HepG2 (cell line): ENCODE measurements around the gene RARRES1. TPM values are rescaled to one million over a fixed set of nuclear protein-coding genes. Genes with fewer than 3 reads are reported as not detected.

Experiments
- ATAC-seq: fragments of 200-7000 bp; cut with Tn5 transposase; 3 replicates; pipeline ENCODE4 v1.9.1; 2020; ENCODE audit warnings: mild to moderate bottlenecking, moderate library complexity
- BruUV-seq: library from RNA; stranded (reverse); fragments of 400-500 nt; replicated peaks from 2 replicates; lab custom pipeline; 2021; lab: Mats Ljungman, UMichigan
- CTCF ChIA-PET: fragments of 300-600 bp; formaldehyde crosslinking; extraction: SDS; loops from one replicate; lab custom pipeline; 2021; ENCODE audit warnings: low total read pairs, inconsistent platforms, low intra/inter-chr PET ratio; lab: Yijun Ruan, JAX
- POLR2A ChIA-PET: fragments of 350-600 bp; sonication (Branson Sonifier 250); formaldehyde crosslinking; loops from one replicate; lab custom pipeline; 2020; ENCODE audit warnings: antibody characterized with exemption, inconsistent platforms; lab: Yijun Ruan, JAX
- DNase-seq: peaks from one replicate; pipeline ENCODE4 v3.0.0-alpha.2; 2015; ENCODE audit warnings: low spot score
- FAIRE-seq: peaks from 3 replicates; lab custom pipeline; 2011; peaks lifted over from hg19 to GRCh38; lab: Jason Lieb, UNC
- H2AFZ ChIP-seq: one replicate; pipeline ENCODE4 v1.6.1; 2011; ENCODE audit warnings: low read length, inconsistent platforms
- H3K27ac ChIP-seq: fragments of 300-600 bp; 3 replicates; pipeline ENCODE4 v1.8.0; 2011; ENCODE audit warnings: mixed run types, mild to moderate bottlenecking, mixed read lengths, low read length, inconsistent platforms; ENCODE audit not compliant: insufficient read depth; ENCODE audit errors: extremely low read length
- H3K27me3 ChIP-seq, 2 experiments: fragments of 200-600 bp in 1 of 2; 2 replicates in 1 of 2; 3 replicates in 1 of 2; pipeline versions ENCODE4 v1.6.0 to v1.8.0; 2011; ENCODE audit warnings: low read length in 2 of 2, mild to moderate bottlenecking in 2 of 2, moderate library complexity in 2 of 2, inconsistent platforms in 1 of 2; ENCODE audit not compliant: insufficient read depth in 2 of 2, control insufficient read depth in 1 of 2
- H3K36me3 ChIP-seq, 2 experiments: fragments of 200-600 bp in 1 of 2; replicated peaks in 1 of 2; 2 replicates in 1 of 2; 3 replicates in 1 of 2; pipeline versions ENCODE4 v1.5.1 to v1.8.0; 2011; ENCODE audit warnings: low read length in 2 of 2, inconsistent platforms in 1 of 2; ENCODE audit not compliant: insufficient read depth in 2 of 2, control insufficient read depth in 1 of 2
- H3K4me1 ChIP-seq: 2 replicates; pipeline ENCODE4 v1.5.1; 2012; ENCODE audit warnings: low read length, inconsistent platforms; ENCODE audit not compliant: insufficient read depth
- H3K4me2 ChIP-seq: 2 replicates; pipeline ENCODE4 v1.6.0; 2011; ENCODE audit warnings: low read depth, low read length, inconsistent platforms
- H3K4me3 ChIP-seq, 3 experiments: fragments of 200-600 bp in 1 of 3; sonication (generic), shearing (Covaris generic) in 1 of 3; replicated peaks in 1 of 3; 2 replicates each; pipeline ENCODE4 v1.5.1; 2011 to 2016; ENCODE audit warnings: low read length in 3 of 3, inconsistent platforms in 2 of 3, low read depth in 2 of 3, mild to moderate bottlenecking in 2 of 3, control low read depth in 1 of 3, mixed read lengths in 1 of 3; ENCODE audit not compliant: insufficient read depth in 1 of 3
- H3K79me2 ChIP-seq: one replicate; pipeline ENCODE4 v1.6.1; 2011; ENCODE audit warnings: low read length, inconsistent platforms; ENCODE audit not compliant: insufficient read depth
- H3K9ac ChIP-seq: 2 replicates; pipeline ENCODE4 v1.6.0; 2011; ENCODE audit warnings: mild to moderate bottlenecking, low read depth, low read length, inconsistent platforms; ENCODE audit not compliant: insufficient read depth
- H3K9me3 ChIP-seq: 2 replicates; pipeline ENCODE4 v1.5.1; 2012; ENCODE audit warnings: mild to moderate bottlenecking, low read length
- H4K20me1 ChIP-seq: 2 replicates; pipeline ENCODE4 v1.6.0; 2011; ENCODE audit warnings: inconsistent platforms, mild to moderate bottlenecking, low read length, moderate library complexity; ENCODE audit not compliant: insufficient read depth
- ARNT2 ChIP-seq: sonication (generic); formaldehyde crosslinking; IDR thresholded peaks from 2 replicates; pipeline ENCODE4 v1.8.0; 2022; ENCODE audit warnings: mild to moderate bottlenecking, low read depth, missing genetic modification reagents, moderate library complexity
- MTA3 ChIP-seq: sonication (generic); formaldehyde crosslinking; IDR thresholded peaks from 2 replicates; pipeline ENCODE4 v1.4.0; 2020; ENCODE audit warnings: missing genetic modification reagents
- PTBP1 ChIP-seq: fragments of 200-400 bp; formaldehyde crosslinking; IDR thresholded peaks from 2 replicates; pipeline ENCODE4 v1.6.1; 2018; ENCODE audit warnings: low read length, low read depth; ENCODE audit not compliant: poor library complexity, severe bottlenecking
- SALL2 ChIP-seq: sonication (generic); formaldehyde crosslinking; IDR thresholded peaks from 2 replicates; pipeline ENCODE4 v1.8.1; 2023; ENCODE audit warnings: mild to moderate bottlenecking, missing genetic modification reagents, inconsistent platforms
- ZNF136 ChIP-seq: sonication (generic); formaldehyde crosslinking; IDR thresholded peaks from 2 replicates; pipeline ENCODE4 v1.8.1; 2022; ENCODE audit warnings: low read depth, mild to moderate bottlenecking, moderate library complexity, missing genetic modification reagents
- ZNF224 ChIP-seq: sonication (generic); formaldehyde crosslinking; IDR thresholded peaks from 2 replicates; pipeline ENCODE4 v1.5.0; 2020; ENCODE audit warnings: mild to moderate bottlenecking, missing genetic modification reagents
- ZNF280D ChIP-seq: sonication (generic); formaldehyde crosslinking; IDR thresholded peaks from 2 replicates; pipeline ENCODE4 v1.5.1; 2020; ENCODE audit warnings: mild to moderate bottlenecking, missing genetic modification reagents
- ZNF740 ChIP-seq: sonication (generic); formaldehyde crosslinking; IDR thresholded peaks from 2 replicates; pipeline ENCODE4 v1.4.0; 2020; ENCODE audit warnings: missing genetic modification reagents
- WGBS: methylation state at CpG from one replicate; pipeline ENCODE4 v1.1.6; 2017; ENCODE audit warnings: low lambda C conversion rate; 5-methylcytosine and 5-hydroxymethylcytosine counted together
- in situ Hi-C: cut with HindIII; loops from 2 replicates; pipeline ENCODE4 v1.10.0; 2017; ENCODE audit warnings: low pct_unique_long_range_greater_than_20kb; ENCODE audit not compliant: extremely low pct_ligation_motif_present
- intact Hi-C: fragments of 100-400 bp; cut with micrococcal nuclease; formaldehyde crosslinking; loops from one replicate; pipeline ENCODE4 v1.10.0; 2022; ENCODE audit not compliant: unreplicated experiment
- polyA plus RNA-seq, 8 experiments: library from polyadenylated mRNA; depleted of rRNA in 3 of 8; stranded (reverse) in 7 of 8; unstranded in 1 of 8; fragments of >200 nt; fragmentation: Illumina TruSeq in 4 of 8; extraction: Trizol in 4 of 8; gene quantifications; 2 replicates each; pipeline versions ENCODE4 v1.2.1 to v1.2.3, GENCODE V29; 2011 to 2016; ENCODE audit warnings: low read depth in 4 of 8, missing spikeins in 1 of 8, mixed read lengths in 1 of 8; ENCODE audit not compliant: insufficient read depth in 1 of 8
- total RNA-seq, 5 experiments: library from RNA; depleted of rRNA; stranded (reverse); fragments of >200 nt; fragmentation: Illumina TruSeq; extraction: Trizol; gene quantifications; 2 replicates each; pipeline ENCODE4 v1.2.3, GENCODE V29; 2016; ENCODE audit warnings: low read depth in 1 of 5
- TF ChIP-seq, protein P1 (sequence below): sonication (generic); formaldehyde crosslinking; IDR thresholded peaks from 2 replicates; pipeline ENCODE4 v1.5.0; 2020; ENCODE audit warnings: missing genetic modification reagents

Gene RARRES1
- total and polyA plus RNA-seq, 2 of the 13 experiments (the other 11 are each of a cell fraction or from before 2014, with no cell fraction given): not detected

DNA sequence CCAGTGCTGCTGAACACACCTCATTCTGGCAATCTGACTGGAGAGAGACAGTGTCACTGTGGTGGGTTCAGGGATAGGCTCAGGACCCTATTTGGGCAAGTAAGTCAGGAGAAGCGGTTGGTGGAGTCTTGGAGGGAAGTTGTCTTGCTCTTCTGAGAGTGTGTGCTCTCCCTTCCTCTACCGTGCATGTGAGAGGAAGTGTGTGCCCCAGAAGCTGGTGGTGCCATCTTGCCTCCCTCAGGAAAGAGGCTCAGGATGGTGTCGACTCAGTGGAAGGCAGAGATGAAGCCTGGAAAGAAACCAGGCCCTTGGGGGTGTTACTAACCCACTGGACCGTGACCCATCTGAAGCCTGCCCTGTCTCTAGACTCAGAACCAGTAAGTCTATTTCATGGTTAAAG, 6.8 kb upstream of the RARRES1 start:
- ATAC-seq (no peak), FAIRE-seq (no peak), DNase-seq (no peak)
- H3K27ac ChIP-seq: no peak overlapping the region
- H3K4me1 ChIP-seq: no peaks in the 10 kb centered on the region
- in situ Hi-C loops (no loop called here), intact Hi-C loops (no loop called here)
- peaks cover 4% of the 10 kb centered on the region; the same call in 1 of the 2 replicates for H3K9me3 ChIP-seq
- H2AFZ ChIP-seq: no peak overlapping the region
- H3K9ac ChIP-seq: no peak overlapping the region
- ChIA-PET CTCF (no interaction called here), POLR2A (no interaction called here)
- no peaks in the 10 kb centered on the region for H3K79me2 ChIP-seq
- no TSS peak for BruUV-seq
- H3K27me3 ChIP-seq: no peaks in the 10 kb centered on the region
- no peak overlapping the region for H3K4me2 ChIP-seq
- H4K20me1 ChIP-seq: no peaks in the 10 kb centered on the region
- H3K4me3 ChIP-seq: no peak overlapping the region
- WGBS: 76% methylated on average over 3 of the region's 4 CpGs
- H3K36me3 ChIP-seq: no peaks in the 10 kb centered on the region
- TF ChIP-seq ZNF224 (CRISPR knock-in tag): no peak
- TF ChIP-seq ZNF740: no peak
- TF ChIP-seq, protein P1, sequence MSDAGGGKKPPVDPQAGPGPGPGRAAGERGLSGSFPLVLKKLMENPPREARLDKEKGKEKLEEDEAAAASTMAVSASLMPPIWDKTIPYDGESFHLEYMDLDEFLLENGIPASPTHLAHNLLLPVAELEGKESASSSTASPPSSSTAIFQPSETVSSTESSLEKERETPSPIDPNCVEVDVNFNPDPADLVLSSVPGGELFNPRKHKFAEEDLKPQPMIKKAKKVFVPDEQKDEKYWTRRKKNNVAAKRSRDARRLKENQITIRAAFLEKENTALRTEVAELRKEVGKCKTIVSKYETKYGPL (CRISPR knock-in tag): no peak
- TF ChIP-seq PTBP1: no peak
- no peak for TF ChIP-seq ARNT2 (CRISPR knock-in tag)
- no peak for TF ChIP-seq ZNF280D (CRISPR knock-in tag)
- no peak for TF ChIP-seq MTA3 (CRISPR knock-in tag)
- no peak for TF ChIP-seq ZNF136 (CRISPR knock-in tag)
- TF ChIP-seq SALL2 (CRISPR knock-in tag): no peak
